BJ (cell line): Measurements from ENCODE around the gene ING4. TPM values are rescaled to one million over a fixed set of nuclear protein-coding genes. Genes with fewer than 3 reads are reported as not detected.

Experiments
- CTCF ChIA-PET: fragments of 350-600 bp; formaldehyde crosslinking; extraction: SDS; loops from one replicate; lab custom pipeline; 2021; ENCODE audit warnings: antibody characterized with exemption, inconsistent platforms; lab: Yijun Ruan, JAX
- POLR2A ChIA-PET: fragments of 300-600 bp; sonication (Branson Sonifier 250); formaldehyde crosslinking; extraction: SDS; loops from one replicate; lab custom pipeline; 2021; ENCODE audit warnings: antibody characterized with exemption; lab: Charles Lee
- DNase-seq: peaks from one replicate; pipeline ENCODE4 v3.0.0-alpha.2; 2011; ENCODE audit warnings: low read depth
- H3K27me3 ChIP-seq: 2 replicates; pipeline ENCODE4 v1.6.0; 2011; ENCODE audit warnings: low read length; ENCODE audit not compliant: control insufficient read depth, insufficient read depth
- H3K36me3 ChIP-seq: 2 replicates; pipeline ENCODE4 v1.5.1; 2011; ENCODE audit warnings: low read length; ENCODE audit not compliant: control insufficient read depth, insufficient read depth
- H3K4me3 ChIP-seq: 2 replicates; pipeline ENCODE4 v1.5.1; 2011; ENCODE audit warnings: low read depth, mild to moderate bottlenecking, control low read depth, low read length
- polyA plus RNA-seq: library from polyadenylated mRNA; depleted of rRNA; stranded (reverse); fragments of >200 nt; gene quantifications from 2 replicates; pipeline ENCODE4 v1.2.3, GENCODE V29; 2011
- TF ChIP-seq, protein P1 (sequence below): IDR thresholded peaks from 2 replicates; pipeline ENCODE4 v1.5.1; 2011; ENCODE audit warnings: low read depth, mild to moderate bottlenecking, control low read depth, inconsistent platforms, low read length, moderate library complexity; ENCODE audit not compliant: insufficient read depth

ING4 gene
- polyA plus RNA-seq, 1 experiment = 43.0 TPM

DNA sequence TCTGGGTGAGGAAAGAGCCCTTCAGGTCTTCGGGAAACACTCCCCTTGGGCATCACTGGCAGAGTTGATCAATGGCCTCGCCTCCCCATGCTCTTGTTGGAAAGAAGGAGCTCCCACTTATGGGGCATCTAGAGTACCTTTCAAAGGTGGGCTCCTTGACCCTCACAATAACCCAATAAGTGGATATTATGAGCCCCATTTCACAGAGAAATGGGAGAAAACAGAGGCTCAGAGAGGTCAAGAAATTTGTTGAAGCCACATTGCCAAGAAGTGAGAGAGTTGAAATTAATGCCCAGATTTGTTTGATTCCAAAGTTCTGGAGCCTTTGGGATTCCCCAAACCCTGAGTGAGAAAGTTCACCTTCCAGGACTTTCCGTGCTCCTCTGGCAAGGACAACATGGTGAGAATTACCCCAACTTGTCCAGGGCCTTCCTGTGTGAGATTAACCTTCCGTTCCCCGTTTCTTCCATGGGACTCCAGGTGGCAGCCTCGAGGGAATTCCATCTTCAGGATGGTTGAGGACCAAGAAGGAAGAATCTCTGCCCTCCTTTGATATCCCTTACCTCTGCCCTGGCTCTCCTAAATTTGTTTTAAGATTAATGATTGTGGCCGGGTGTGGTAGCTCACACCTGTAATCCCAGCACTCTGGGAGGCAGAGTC lies 48.3 kb downstream of the ING4 start:
- TF ChIP-seq, protein P1, sequence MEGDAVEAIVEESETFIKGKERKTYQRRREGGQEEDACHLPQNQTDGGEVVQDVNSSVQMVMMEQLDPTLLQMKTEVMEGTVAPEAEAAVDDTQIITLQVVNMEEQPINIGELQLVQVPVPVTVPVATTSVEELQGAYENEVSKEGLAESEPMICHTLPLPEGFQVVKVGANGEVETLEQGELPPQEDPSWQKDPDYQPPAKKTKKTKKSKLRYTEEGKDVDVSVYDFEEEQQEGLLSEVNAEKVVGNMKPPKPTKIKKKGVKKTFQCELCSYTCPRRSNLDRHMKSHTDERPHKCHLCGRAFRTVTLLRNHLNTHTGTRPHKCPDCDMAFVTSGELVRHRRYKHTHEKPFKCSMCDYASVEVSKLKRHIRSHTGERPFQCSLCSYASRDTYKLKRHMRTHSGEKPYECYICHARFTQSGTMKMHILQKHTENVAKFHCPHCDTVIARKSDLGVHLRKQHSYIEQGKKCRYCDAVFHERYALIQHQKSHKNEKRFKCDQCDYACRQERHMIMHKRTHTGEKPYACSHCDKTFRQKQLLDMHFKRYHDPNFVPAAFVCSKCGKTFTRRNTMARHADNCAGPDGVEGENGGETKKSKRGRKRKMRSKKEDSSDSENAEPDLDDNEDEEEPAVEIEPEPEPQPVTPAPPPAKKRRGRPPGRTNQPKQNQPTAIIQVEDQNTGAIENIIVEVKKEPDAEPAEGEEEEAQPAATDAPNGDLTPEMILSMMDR = peak; percentile 23; the same call in 1 of the 2 replicates
- POLR2A ChIA-PET = interaction anchor here (0.6 to 0.7 kb wide), 2 partner anchors 18 to 34 kb away, joined by 3 to 11 read pairs; no protein-coding TSS in a partner anchor
- DNase-seq = no peak
- no peak overlapping the region for H3K4me3 ChIP-seq
- CTCF ChIA-PET = interaction anchor here (0.9 to 2.7 kb wide), 14 partner anchors 9 to 211 kb away, joined by 3 to 10 read pairs (median 4); partner anchors contain the start of genes MLF2, PTMS and ZNF384
- H3K27me3 ChIP-seq = no peaks in the 10 kb centered on the region
- H3K36me3 ChIP-seq = no peaks in the 10 kb centered on the region

DNA sequence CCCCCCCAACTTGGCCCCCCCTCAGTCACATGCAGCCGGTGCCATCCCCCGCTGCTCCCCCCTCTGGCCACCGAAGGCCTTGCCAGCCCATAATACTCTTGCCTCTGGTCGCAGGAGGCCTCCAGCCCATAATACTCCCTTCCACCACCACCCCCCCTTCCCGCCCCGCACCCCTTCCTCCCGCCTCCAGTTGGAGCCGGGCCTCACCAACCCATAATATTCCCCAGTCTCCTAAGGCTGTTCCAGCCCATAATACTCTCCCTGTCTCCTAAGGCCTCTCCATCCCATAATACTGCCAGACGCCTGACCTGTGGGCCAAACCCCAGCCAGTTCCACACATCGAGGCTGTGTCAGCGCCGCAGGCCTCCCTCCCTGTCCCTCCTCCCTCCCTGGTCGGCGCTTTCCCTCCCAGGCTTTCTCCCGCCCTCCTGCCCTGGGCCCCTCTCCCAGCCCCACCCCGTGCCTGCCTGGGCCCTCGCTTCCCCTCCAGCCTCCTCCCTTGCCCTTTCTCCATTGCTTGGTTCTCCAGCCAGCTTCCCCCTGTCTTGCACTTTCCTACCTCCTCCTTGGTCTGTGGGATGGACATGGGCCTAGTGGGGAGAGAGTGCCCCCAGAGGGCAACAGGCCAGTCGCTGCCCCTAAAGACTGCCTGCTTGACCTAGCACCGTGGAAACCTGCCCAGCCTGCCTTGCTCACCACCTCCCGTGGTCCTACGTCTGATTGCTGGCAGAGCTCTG lies 49.0 kb downstream of the ING4 start:
- ChIA-PET POLR2A (interaction anchor here (0.6 to 1.0 kb wide), 4 partner anchors 11 to 152 kb away, joined by 3 to 4 read pairs (median 4); partner anchors contain the start of gene PTMS), CTCF (interaction anchor here (0.9 to 2.7 kb wide), 15 partner anchors 9 to 212 kb away, joined by 3 to 10 read pairs (median 4); partner anchors contain the start of genes MLF2, PTMS and ZNF384)
- TF ChIP-seq, protein P1 = peak; percentile 22; the same call in 1 of the 2 replicates
- no peak overlapping the region for H3K4me3 ChIP-seq
- no peaks in the 10 kb centered on the region for H3K36me3 ChIP-seq
- H3K27me3 ChIP-seq = no peaks in the 10 kb centered on the region
- peak; percentile 87 for DNase-seq

DNA sequence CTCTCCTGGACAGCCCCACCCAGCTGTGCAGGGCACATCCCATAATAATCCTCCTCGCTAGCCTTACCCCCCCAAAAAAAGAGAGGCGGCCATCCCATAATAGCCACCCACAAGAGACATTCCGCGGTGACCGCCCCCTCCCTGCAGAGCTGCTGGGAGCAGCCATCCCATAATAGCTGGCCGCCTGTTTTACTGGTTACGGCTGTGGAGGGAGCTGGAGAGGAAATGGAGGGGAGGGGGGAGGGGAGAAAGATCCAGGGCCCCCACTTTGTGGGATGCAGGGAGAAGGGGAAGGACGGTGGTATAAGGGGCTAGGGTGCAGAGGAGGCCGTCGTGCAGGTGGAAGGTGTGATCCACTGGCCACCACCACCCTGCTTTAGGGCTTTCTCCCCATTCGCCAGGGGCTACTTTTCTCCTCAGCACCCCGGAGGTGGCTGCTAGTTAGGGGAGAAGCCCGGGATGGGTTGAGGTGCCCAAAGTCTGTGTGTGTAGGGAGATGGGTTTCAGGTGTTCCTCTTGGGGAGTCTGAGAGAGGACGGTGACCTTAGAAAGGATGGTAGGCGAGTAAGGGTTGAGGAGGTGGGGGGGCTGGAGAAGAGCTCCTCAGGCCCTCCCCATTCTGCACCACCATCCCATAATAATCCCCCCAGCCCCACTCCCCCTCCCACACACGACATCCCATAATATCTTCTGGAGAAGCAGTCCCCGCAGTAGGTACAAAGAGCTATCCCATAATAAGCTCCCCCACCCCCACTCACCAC lies 49.7 kb downstream of the ING4 start:
- peak; percentile 54 for DNase-seq
- TF ChIP-seq, protein P1 = peak; percentile 8; the same call in 1 of the 2 replicates
- CTCF ChIA-PET = interaction anchor here (0.6 to 2.7 kb wide), 11 partner anchors 9 to 480 kb away, joined by 3 to 10 read pairs (median 4); partner anchors contain the start of gene MLF2
- Histone ChIP-seq H3K27me3 (no peaks in the 10 kb centered on the region), H3K36me3 (no peaks in the 10 kb centered on the region), H3K4me3 (no peak overlapping the region)
- POLR2A ChIA-PET = interaction anchor here (0.5 to 1.0 kb wide), 7 partner anchors 11 to 153 kb away, joined by 3 to 13 read pairs (median 3); partner anchors contain the start of genes GAPDH and PTMS

DNA sequence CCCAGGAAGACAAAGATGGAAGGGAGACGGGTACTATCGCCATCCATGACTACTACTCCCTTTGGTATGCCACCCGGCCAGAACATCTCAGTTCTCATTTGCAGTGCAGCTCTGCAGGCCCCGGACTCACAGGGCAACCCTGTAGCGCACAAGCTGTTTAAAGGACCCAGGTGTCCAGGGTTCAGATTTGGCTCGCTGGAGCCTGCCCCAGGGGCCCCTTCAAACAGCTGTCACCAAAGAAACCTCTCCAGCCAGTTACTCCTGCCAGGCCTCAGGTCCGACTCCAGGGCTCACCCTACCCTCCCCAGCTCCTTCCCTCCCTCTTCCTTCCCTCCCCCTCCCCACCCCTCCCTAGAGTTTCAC lies 50.3 kb downstream of the ING4 start:
- DNase-seq = no peak
- ChIA-PET CTCF (interaction anchor here (0.6 to 2.7 kb wide), 9 partner anchors 8 to 481 kb away, joined by 3 to 10 read pairs (median 4); partner anchors contain the start of gene MLF2), POLR2A (interaction anchor here (0.5 to 0.8 kb wide), 3 partner anchors 53 to 140 kb away, joined by 3 read pairs; no protein-coding TSS in a partner anchor)
- Histone ChIP-seq H3K27me3 (no peaks in the 10 kb centered on the region), H3K36me3 (no peaks in the 10 kb centered on the region), H3K4me3 (no peak overlapping the region)
- TF ChIP-seq, protein P1 = no peak
